GM18526 (cell line): ENCODE data around the gene FAM131C.

Experiments
- POLR2A ChIP-seq: IDR thresholded peaks from 3 replicates; pipeline ENCODE4 v1.6.1; 2011; ENCODE audit not compliant: insufficient read length; ENCODE audit errors: extremely low read depth

Gene FAM131C

GRCh38 chr1:16014509-16015482, 58.7 kb downstream of the FAM131C start:
- TF ChIP-seq POLR2A = no peak

GRCh38 chr1:16013908-16014258, 59.6 kb downstream of the FAM131C start:
- no peak for TF ChIP-seq POLR2A

- no peak for TF ChIP-seq POLR2A
These were observed 60.1 kb downstream of the FAM131C start for GRCh38 chr1:16013220-16013907.

- TF ChIP-seq POLR2A = no peak
These were observed 60.7 kb downstream of the FAM131C start for GRCh38 chr1:16012590-16013219.

DNA sequence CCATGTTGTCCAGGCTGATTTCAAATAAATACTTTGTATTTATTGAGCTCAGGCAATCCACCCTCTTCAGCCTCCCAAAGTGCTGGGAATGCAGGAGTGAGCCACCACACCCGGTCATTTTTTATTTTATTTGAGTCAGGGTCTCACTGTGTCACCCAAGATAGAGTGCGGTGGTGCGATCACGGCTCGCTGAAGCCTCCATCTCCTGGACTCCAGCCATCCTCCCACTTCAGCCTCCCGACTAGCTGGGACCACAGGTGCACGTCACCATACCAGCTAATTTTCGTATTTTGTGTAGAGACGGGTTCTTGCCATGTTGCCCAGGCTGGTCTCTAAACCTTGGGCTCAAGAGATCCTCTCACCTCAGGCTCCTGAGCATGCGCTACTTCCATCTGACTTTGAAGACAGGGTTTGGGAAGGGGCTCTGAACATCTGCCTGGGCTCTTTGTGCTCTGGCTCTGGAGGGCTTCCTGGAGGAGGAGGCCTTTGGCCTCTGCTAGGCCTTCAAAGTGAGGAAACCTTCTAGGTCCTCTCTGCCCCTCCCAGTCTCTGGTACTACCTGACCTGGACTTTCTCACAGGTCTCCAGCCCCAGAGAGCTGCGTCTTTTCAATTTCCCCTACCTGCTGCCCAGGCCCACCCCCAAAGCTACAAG, 61.4 kb downstream of the FAM131C start:
- TF ChIP-seq POLR2A = no peak

DNA sequence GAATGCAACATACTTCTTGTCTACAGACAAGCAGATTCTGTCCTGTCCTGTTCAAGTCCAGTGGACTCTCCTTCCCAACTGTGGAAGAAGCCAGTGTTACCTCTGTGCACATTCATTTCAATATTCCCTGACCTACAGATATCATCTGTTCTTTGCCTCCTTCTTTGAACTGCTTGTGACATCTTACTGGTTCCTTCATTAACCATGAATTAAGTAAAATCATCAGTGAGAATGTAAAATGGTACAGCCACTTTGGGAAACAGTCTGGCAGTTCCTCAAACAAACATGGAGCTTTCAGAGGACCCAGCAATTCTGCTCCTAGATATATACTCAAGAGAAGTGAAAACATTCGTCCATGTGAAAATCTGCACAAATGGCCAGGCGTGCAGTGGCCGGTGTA, 62.6 kb downstream of the FAM131C start:
- no peak for TF ChIP-seq POLR2A

DNA sequence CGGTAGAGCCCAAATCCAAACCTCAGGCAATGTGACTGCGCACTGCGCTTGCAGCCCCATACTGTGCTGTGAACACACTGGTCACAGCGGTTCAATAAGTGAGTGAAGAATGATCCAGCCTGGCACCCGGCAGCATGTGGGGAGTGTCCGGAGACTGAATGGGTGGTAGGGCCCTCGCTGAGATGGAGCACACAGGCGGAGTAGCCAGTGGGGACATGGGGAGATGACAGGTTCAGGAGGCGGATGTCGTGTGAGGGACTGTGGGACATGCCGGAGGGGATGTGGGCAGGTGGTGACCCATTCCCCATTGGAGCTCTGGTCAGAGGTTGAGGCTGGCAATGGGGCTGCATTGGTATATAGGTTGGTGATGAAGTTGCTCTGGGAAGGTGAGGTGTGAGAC, 63.8 kb downstream of the FAM131C start:
- no peak for TF ChIP-seq POLR2A

- TF ChIP-seq POLR2A = no peak
These were observed 64.4 kb downstream of the FAM131C start for GRCh38 chr1:16009030-16009460.
